HEK293T (cell line): Measurements from ENCODE around the gene KRT15.

Experiments
- CTCF ChIA-PET: fragments of 350-600 bp; formaldehyde crosslinking; extraction: SDS; loops from one replicate; lab custom pipeline; 2021; ENCODE audit warnings: antibody characterized with exemption, inconsistent platforms; lab: Yijun Ruan, JAX
- POLR2A ChIA-PET: fragments of 350-600 bp; formaldehyde crosslinking; extraction: SDS; loops from one replicate; lab custom pipeline; 2020; ENCODE audit warnings: antibody characterized with exemption, inconsistent platforms; lab: Yijun Ruan, JAX
- DNase-seq: peaks from one replicate; pipeline ENCODE4 v3.0.0; 2012; ENCODE audit warnings: mixed read lengths; ENCODE audit errors: extremely low spot score
- ARNT ChIP-seq: fragments of 450-650 bp; IDR thresholded peaks from 2 replicates; pipeline ENCODE4 v1.6.1; 2017; ENCODE audit warnings: mild to moderate bottlenecking
- BHLHE40 ChIP-seq: fragments of 450-650 bp; IDR thresholded peaks from 2 replicates; pipeline ENCODE4 v1.6.1; 2016; ENCODE audit warnings: mild to moderate bottlenecking, moderate library complexity, borderline replicate concordance
- CTBP1 ChIP-seq: fragments of 450-650 bp; IDR thresholded peaks from 2 replicates; pipeline ENCODE4 v1.6.1; 2016; ENCODE audit warnings: borderline replicate concordance
- ELF4 ChIP-seq: fragments of 450-650 bp; IDR thresholded peaks from 2 replicates; pipeline ENCODE4 v1.6.1; 2017; ENCODE audit warnings: antibody characterized with exemption
- FOXA1 ChIP-seq: fragments of 450-650 bp; IDR thresholded peaks from 2 replicates; pipeline ENCODE4 v1.6.1; 2016; ENCODE audit warnings: mild to moderate bottlenecking
- FOXK2 ChIP-seq: fragments of 450-650 bp; IDR thresholded peaks from 2 replicates; pipeline ENCODE4 v1.6.1; 2016; ENCODE audit warnings: mild to moderate bottlenecking
- FOXM1 ChIP-seq: fragments of 450-650 bp; IDR thresholded peaks from 2 replicates; pipeline ENCODE4 v1.6.1; 2017; ENCODE audit warnings: mild to moderate bottlenecking, borderline replicate concordance
- HDGF ChIP-seq: fragments of 450-650 bp; IDR thresholded peaks from 2 replicates; pipeline ENCODE4 v1.6.1; 2017; ENCODE audit warnings: antibody characterized with exemption, borderline replicate concordance
- L3MBTL2 ChIP-seq: fragments of 450-650 bp; conservative IDR thresholded peaks from 2 replicates; pipeline ENCODE4 v1.6.1; 2016; ENCODE audit warnings: mild to moderate bottlenecking
- LEF1 ChIP-seq: fragments of 450-650 bp; IDR thresholded peaks from 2 replicates; pipeline ENCODE4 v1.6.1; 2017; ENCODE audit warnings: mild to moderate bottlenecking, borderline replicate concordance
- NFRKB ChIP-seq: fragments of 450-650 bp; IDR thresholded peaks from 2 replicates; pipeline ENCODE4 v1.6.1; 2016; ENCODE audit warnings: mild to moderate bottlenecking, moderate library complexity
- SP1 ChIP-seq: fragments of 450-650 bp; IDR thresholded peaks from 2 replicates; pipeline ENCODE4 v1.6.1; 2017
- SUZ12 ChIP-seq: fragments of 450-650 bp; IDR thresholded peaks from 2 replicates; pipeline ENCODE4 v1.6.1; 2016; ENCODE audit warnings: mild to moderate bottlenecking
- TARDBP ChIP-seq: fragments of 450-650 bp; IDR thresholded peaks from 2 replicates; pipeline ENCODE4 v1.6.1; 2016
- ZNF384 ChIP-seq: fragments of 450-650 bp; IDR thresholded peaks from 2 replicates; pipeline ENCODE4 v1.6.1; 2016
- TF ChIP-seq, protein P1 (sequence below): fragments of 450-650 bp; IDR thresholded peaks from 2 replicates; pipeline ENCODE4 v1.6.1; 2016

The KRT15 gene

GRCh38 chr17:41478237-41478636 lies 40.5 kb downstream of the KRT15 start:
- POLR2A ChIA-PET: interaction anchor here (1.1 kb wide), 1 partner anchor 211 kb away, joined by 3 read pairs; no protein-coding TSS in a partner anchor
- TF ChIP-seq ARNT (no peak), BHLHE40 (no peak), TARDBP (no peak), ZNF384 (no peak), LEF1 (no peak), CTBP1 (no peak), SP1 (no peak), ELF4 (no peak)
- TF ChIP-seq, protein P1, sequence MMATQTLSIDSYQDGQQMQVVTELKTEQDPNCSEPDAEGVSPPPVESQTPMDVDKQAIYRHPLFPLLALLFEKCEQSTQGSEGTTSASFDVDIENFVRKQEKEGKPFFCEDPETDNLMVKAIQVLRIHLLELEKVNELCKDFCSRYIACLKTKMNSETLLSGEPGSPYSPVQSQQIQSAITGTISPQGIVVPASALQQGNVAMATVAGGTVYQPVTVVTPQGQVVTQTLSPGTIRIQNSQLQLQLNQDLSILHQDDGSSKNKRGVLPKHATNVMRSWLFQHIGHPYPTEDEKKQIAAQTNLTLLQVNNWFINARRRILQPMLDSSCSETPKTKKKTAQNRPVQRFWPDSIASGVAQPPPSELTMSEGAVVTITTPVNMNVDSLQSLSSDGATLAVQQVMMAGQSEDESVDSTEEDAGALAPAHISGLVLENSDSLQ: no peak
- CTCF ChIA-PET: interaction anchor here (0.6 to 1.5 kb wide), 3 partner anchors 12 to 185 kb away, joined by 3 read pairs; no protein-coding TSS in a partner anchor
- no peak for DNase-seq

- POLR2A ChIA-PET: interaction anchor here (1.1 kb wide), 1 partner anchor 212 kb away, joined by 3 read pairs; no protein-coding TSS in a partner anchor
- CTCF ChIA-PET: no interaction called here
- DNase-seq: no peak
- TF ChIP-seq BHLHE40: no peak
- TF ChIP-seq NFRKB: no peak
- no peak for TF ChIP-seq CTBP1
- TF ChIP-seq, protein P1: no peak
- TF ChIP-seq FOXM1: no peak
- no peak for TF ChIP-seq HDGF
- no peak for TF ChIP-seq LEF1
- no peak for TF ChIP-seq L3MBTL2
- no peak for TF ChIP-seq ELF4
- no peak for TF ChIP-seq TARDBP
- no peak for TF ChIP-seq ARNT
- no peak for TF ChIP-seq ZNF384
- no peak for TF ChIP-seq FOXK2
- TF ChIP-seq FOXA1: no peak
- TF ChIP-seq SUZ12: no peak
- TF ChIP-seq SP1: no peak
Observed at GRCh38 chr17:41476866-41477815, 41.5 kb downstream of the KRT15 start.

GRCh38 chr17:41475421-41475820 lies 43.3 kb downstream of the KRT15 start:
- no peak for TF ChIP-seq BHLHE40
- ChIA-PET POLR2A (no interaction called here), CTCF (interaction anchor here (1.1 kb wide), 1 partner anchor 10 kb away, joined by 4 read pairs; no protein-coding TSS in a partner anchor)
- DNase-seq: no peak

DNA sequence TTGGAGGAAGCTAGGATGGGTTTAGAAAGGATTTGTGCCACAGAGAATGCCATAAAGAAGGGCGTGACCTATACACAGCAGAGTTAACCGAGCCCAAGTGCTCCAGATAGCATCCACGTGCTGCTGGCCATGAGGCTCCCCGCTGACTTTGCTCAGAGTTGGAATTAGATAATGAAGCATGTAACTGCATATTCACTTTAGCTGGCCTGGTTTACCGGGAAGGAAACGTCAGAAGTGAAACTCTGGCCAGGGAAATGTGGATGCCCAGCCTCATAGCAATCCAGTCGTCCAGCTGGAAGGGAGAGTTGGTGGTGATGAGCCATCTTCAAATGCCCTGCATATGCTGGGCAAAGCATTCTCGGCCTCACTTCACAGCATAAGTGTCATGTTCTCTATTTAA lies 43.8 kb downstream of the KRT15 start:
- CTCF ChIA-PET: interaction anchor here (1.1 kb wide), 1 partner anchor 10 kb away, joined by 4 read pairs; no protein-coding TSS in a partner anchor
- DNase-seq: no peak
- TF ChIP-seq NFRKB: no peak
- no peak for TF ChIP-seq BHLHE40
- TF ChIP-seq ZNF384: no peak
- no peak for TF ChIP-seq LEF1
- no peak for TF ChIP-seq FOXK2
- TF ChIP-seq HDGF: no peak
- TF ChIP-seq FOXA1: no peak
- no peak for TF ChIP-seq ELF4
- no peak for TF ChIP-seq L3MBTL2
- no peak for TF ChIP-seq TARDBP
- TF ChIP-seq, protein P1: no peak
- no peak for TF ChIP-seq CTBP1
- no peak for TF ChIP-seq ARNT
- no peak for TF ChIP-seq SUZ12
- TF ChIP-seq SP1: no peak
- TF ChIP-seq FOXM1: no peak
- POLR2A ChIA-PET: no interaction called here

DNA sequence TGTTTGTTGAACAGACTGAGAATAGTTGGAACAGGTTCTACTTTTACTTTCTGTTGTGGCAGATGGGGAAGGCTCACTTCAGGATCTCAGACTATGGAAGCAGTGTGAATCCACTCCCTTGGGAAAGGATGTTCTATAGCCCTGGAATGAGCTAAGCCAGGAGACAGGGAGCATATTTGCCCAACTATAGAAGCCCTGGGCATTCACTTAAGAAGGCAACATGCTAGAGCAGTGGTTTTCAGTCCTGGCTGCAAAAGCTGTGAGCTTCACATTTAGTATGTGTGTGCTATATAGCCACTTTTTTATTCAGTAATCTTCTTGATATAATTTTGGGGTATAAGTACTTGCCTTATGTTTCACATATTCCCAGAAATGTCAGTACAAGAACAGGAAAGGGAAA lies 50.3 kb downstream of the KRT15 start:
- POLR2A ChIA-PET: no interaction called here
- TF ChIP-seq BHLHE40 (no peak), SP1 (no peak), SUZ12 (no peak), FOXM1 (no peak), TARDBP (no peak), ARNT (no peak), L3MBTL2 (no peak)
- TF ChIP-seq, protein P1: no peak
- CTCF ChIA-PET: no interaction called here
- no peak for DNase-seq
